K562 (cell line): ENCODE data around the gene FAM117A. TPM values are rescaled to one million over a fixed set of nuclear protein-coding genes. Genes with fewer than 3 reads are reported as not detected.

Experiments
- BACH1 ChIP-seq: fragments of 200-800 bp; sonication (Bioruptor generic); IDR thresholded peaks from 2 replicates; pipeline ENCODE4 v1.6.1; 2016; ENCODE audit warnings: missing genetic modification characterization, missing compliant biosample characterization
- BRCA1 ChIP-seq, 2 experiments: fragments of 450-650 bp in 1 of 2; sonication (generic) in 1 of 2; formaldehyde crosslinking in 1 of 2; IDR thresholded peaks; 2 replicates each; pipeline versions ENCODE4 v1.5.0 to v1.6.1; 2017 to 2020; ENCODE audit warnings: mild to moderate bottlenecking in 1 of 2, missing genetic modification reagents in 1 of 2
- GABPB2 ChIP-seq: fragments of 250-450 bp; sonication (Bioruptor Pico); conservative IDR thresholded peaks from 2 replicates; pipeline ENCODE4 v1.5.1; 2021; ENCODE audit warnings: mild to moderate bottlenecking
- KLF10 ChIP-seq: fragments of 250-450 bp; sonication (Bioruptor Pico); IDR thresholded peaks from 2 replicates; pipeline ENCODE4 v1.6.1; 2021; ENCODE audit warnings: matching md5 sums
- KLF6 ChIP-seq: fragments of 250-450 bp; sonication (Bioruptor Pico); IDR thresholded peaks from 2 replicates; pipeline ENCODE4 v1.4.0; 2020; ENCODE audit warnings: mild to moderate bottlenecking, moderate library complexity, borderline replicate concordance
- POLR2A ChIP-seq: fragments of 450-650 bp; conservative IDR thresholded peaks from 2 replicates; pipeline ENCODE4 v1.6.1; 2016
- RBM25 ChIP-seq: fragments of 200-400 bp; formaldehyde crosslinking; IDR thresholded peaks from 2 replicates; pipeline ENCODE4 v1.6.1; 2018; ENCODE audit warnings: low read length, low read depth, moderate library complexity; ENCODE audit not compliant: severe bottlenecking
- RBM34 ChIP-seq: fragments of 200-400 bp; formaldehyde crosslinking; IDR thresholded peaks from 2 replicates; pipeline ENCODE4 v1.6.1; 2018; ENCODE audit warnings: low read length, borderline replicate concordance; ENCODE audit not compliant: insufficient read depth
- SRF ChIP-seq, 2 experiments: fragments of 250-450, 450-650 bp in 1 of 2; sonication (Bioruptor Pico) in 1 of 2; sonication (generic) in 1 of 2; formaldehyde crosslinking; IDR thresholded peaks; 2 replicates each; pipeline versions ENCODE4 v1.5.0 to v1.5.1; 2020 to 2022; ENCODE audit warnings: mild to moderate bottlenecking in 1 of 2, missing genetic modification reagents in 1 of 2
- YBX1 ChIP-seq: fragments of 450-650 bp; IDR thresholded peaks from 2 replicates; pipeline ENCODE4 v1.7.1; 2016; ENCODE audit warnings: mild to moderate bottlenecking
- ZBTB7A ChIP-seq: IDR thresholded peaks from 2 replicates; pipeline ENCODE4 v1.6.1; 2011; ENCODE audit warnings: low read depth, mild to moderate bottlenecking, low read length, moderate library complexity, borderline replicate concordance; ENCODE audit not compliant: control insufficient read depth
- ZBTB8A ChIP-seq: fragments of 450-650 bp; IDR thresholded peaks from 2 replicates; pipeline ENCODE4 v1.6.1; 2018; ENCODE audit warnings: mild to moderate bottlenecking, moderate library complexity; ENCODE audit not compliant: partially characterized antibody
- ZNF589 ChIP-seq: fragments of 200-800 bp; sonication (Bioruptor generic); IDR thresholded peaks from 2 replicates; pipeline ENCODE4 v1.6.1; 2016; ENCODE audit warnings: low read depth, missing genetic modification characterization, missing compliant biosample characterization
- ZNF699 ChIP-seq: fragments of 250-450 bp; sonication (Bioruptor Pico); IDR thresholded peaks from 2 replicates; pipeline ENCODE4 v1.8.0; 2021; ENCODE audit warnings: mild to moderate bottlenecking, moderate library complexity; ENCODE audit not compliant: insufficient replicate concordance
- polyA plus RNA-seq, 8 experiments: library from polyadenylated mRNA; depleted of rRNA in 4 of 8; stranded (reverse) in 5 of 8; unstranded in 3 of 8; fragments of >200 nt; fragmentation: Nextera tagmentation in 2 of 8; fragmentation: Illumina TruSeq in 1 of 8; extraction: Ambion mirVana in 2 of 8; extraction: Trizol in 1 of 8; gene quantifications; 2 replicates each; pipeline versions ENCODE4 v1.2.1 to v1.2.3, GENCODE V29; 2011 to 2014; ENCODE audit warnings: inconsistent platforms in 1 of 8, missing spikeins in 1 of 8
- total RNA-seq, 7 experiments: library from RNA; depleted of rRNA in 6 of 7; stranded (reverse); fragments of >200 nt in 6 of 7; fragmentation: Illumina TruSeq in 2 of 7; extraction: Trizol in 2 of 7; gene quantifications; 2 replicates each; pipeline versions ENCODE4 v1.2.1 to v1.2.3, GENCODE V29; 2011 to 2021; ENCODE audit warnings: low replicate concordance in 1 of 7
- TF ChIP-seq, protein P1 (sequence below), 2 experiments: fragments of 450-650 bp; formaldehyde crosslinking in 1 of 2; IDR thresholded peaks; 2 replicates each; pipeline versions ENCODE4 v1.4.0 to v1.6.1; 2014 to 2020; ENCODE audit warnings: mild to moderate bottlenecking in 2 of 2, borderline replicate concordance in 1 of 2, low read depth in 1 of 2
- TF ChIP-seq, protein P2 (sequence below), 2 experiments: fragments of 200-800 bp in 1 of 2; sonication (Bioruptor generic) in 1 of 2; sonication (generic) in 1 of 2; formaldehyde crosslinking in 1 of 2; IDR thresholded peaks in 1 of 2; conservative IDR thresholded peaks in 1 of 2; 2 replicates each; pipeline versions ENCODE4 v1.5.0 to v1.6.1; 2016 to 2020; ENCODE audit warnings: missing compliant biosample characterization in 1 of 2, missing genetic modification characterization in 1 of 2, missing genetic modification reagents in 1 of 2

FAM117A gene
- total and polyA plus RNA-seq, 9 of the 15 experiments (the other 6 are each of a cell fraction or from before 2014, with no cell fraction given) = 3.1 to 79.7 (median 36.6) TPM

GRCh38 chr17:49788478-49789242, 24.7 kb upstream of the FAM117A start, which contains the start of gene KAT7 (continued):
- TF ChIP-seq, protein P1, sequence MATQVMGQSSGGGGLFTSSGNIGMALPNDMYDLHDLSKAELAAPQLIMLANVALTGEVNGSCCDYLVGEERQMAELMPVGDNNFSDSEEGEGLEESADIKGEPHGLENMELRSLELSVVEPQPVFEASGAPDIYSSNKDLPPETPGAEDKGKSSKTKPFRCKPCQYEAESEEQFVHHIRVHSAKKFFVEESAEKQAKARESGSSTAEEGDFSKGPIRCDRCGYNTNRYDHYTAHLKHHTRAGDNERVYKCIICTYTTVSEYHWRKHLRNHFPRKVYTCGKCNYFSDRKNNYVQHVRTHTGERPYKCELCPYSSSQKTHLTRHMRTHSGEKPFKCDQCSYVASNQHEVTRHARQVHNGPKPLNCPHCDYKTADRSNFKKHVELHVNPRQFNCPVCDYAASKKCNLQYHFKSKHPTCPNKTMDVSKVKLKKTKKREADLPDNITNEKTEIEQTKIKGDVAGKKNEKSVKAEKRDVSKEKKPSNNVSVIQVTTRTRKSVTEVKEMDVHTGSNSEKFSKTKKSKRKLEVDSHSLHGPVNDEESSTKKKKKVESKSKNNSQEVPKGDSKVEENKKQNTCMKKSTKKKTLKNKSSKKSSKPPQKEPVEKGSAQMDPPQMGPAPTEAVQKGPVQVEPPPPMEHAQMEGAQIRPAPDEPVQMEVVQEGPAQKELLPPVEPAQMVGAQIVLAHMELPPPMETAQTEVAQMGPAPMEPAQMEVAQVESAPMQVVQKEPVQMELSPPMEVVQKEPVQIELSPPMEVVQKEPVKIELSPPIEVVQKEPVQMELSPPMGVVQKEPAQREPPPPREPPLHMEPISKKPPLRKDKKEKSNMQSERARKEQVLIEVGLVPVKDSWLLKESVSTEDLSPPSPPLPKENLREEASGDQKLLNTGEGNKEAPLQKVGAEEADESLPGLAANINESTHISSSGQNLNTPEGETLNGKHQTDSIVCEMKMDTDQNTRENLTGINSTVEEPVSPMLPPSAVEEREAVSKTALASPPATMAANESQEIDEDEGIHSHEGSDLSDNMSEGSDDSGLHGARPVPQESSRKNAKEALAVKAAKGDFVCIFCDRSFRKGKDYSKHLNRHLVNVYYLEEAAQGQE (IDR thresholded peaks at IDR 0.05; ENCODE audit: borderline replicate concordance) = no peak
- TF ChIP-seq, protein P1 (CRISPR knock-in tag; IDR thresholded peaks at IDR 0.05; ENCODE audit: low read depth) = 0 out of 2 replicates have a peak, but pooled peaks have one; percentile 62
- TF ChIP-seq RBM34 (no peak), POLR2A (peak; percentile 99), BACH1 (tag) (peak; percentile 85; the same call in 1 of the 2 replicates), KLF6 (CRISPR knock-in tag) (no peak), SRF (CRISPR knock-in tag; IDR thresholded peaks at IDR 0.05) (no peak; a peak in 1 of 4 replicates), ZNF699 (CRISPR knock-in tag) (no peak), YBX1 (no peak), ZNF589 (CRISPR knock-in tag) (peak; percentile 78), BRCA1 (IDR thresholded peaks at IDR 0.05) (no peak), BRCA1 (CRISPR knock-in tag; IDR thresholded peaks at IDR 0.05) (no peak), RBM25 (peak; percentile 99), GABPB2 (CRISPR knock-in tag) (no peak), ZBTB7A (peak; percentile 18; the same call in 1 of the 2 replicates), KLF10 (CRISPR knock-in tag) (no peak), ZBTB8A (no peak)
- TF ChIP-seq, protein P2, sequence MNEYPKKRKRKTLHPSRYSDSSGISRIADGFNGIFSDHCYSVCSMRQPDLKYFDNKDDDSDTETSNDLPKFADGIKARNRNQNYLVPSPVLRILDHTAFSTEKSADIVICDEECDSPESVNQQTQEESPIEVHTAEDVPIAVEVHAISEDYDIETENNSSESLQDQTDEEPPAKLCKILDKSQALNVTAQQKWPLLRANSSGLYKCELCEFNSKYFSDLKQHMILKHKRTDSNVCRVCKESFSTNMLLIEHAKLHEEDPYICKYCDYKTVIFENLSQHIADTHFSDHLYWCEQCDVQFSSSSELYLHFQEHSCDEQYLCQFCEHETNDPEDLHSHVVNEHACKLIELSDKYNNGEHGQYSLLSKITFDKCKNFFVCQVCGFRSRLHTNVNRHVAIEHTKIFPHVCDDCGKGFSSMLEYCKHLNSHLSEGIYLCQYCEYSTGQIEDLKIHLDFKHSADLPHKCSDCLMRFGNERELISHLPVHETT (CRISPR knock-in tag; conservative IDR thresholded peaks at IDR 0.05 in 1 of 2, IDR thresholded peaks at IDR 0.05 in 1 of 2) = peak in 1 of 2 experiments; percentile 75; a peak in 2 of 4 replicates
